Loucy (cell line): ENCODE measurements around the gene NBEA.

Experiments used
- CTCF ChIP-seq: fragments of 200-600 bp; sonication (generic); conservative IDR thresholded peaks from 2 replicates; pipeline ENCODE4 v1.5.1; 2014; ENCODE audit warnings: mild to moderate bottlenecking, antibody characterized with exemption, low read length
- EZH2phosphoT487 ChIP-seq: fragments of 200-600 bp; IDR thresholded peaks from 2 replicates; pipeline ENCODE4 v1.6.1; 2018; ENCODE audit warnings: antibody characterized with exemption, mild to moderate bottlenecking, moderate library complexity, borderline replicate concordance

GRCh38 chr13:35482527-35482926 lies 540.5 kb downstream of the NBEA start:
- TF ChIP-seq CTCF (no peak), EZH2phosphoT487 (no peak)
